OCI-LY7 (cell line): ENCODE results near the gene HSD17B14. TPM values are rescaled to one million over a fixed set of nuclear protein-coding genes. Genes with fewer than 3 reads are reported as not detected.

Experiments used
- BruUV-seq: library from RNA; stranded (reverse); fragments of 400-500 nt; replicated peaks from 2 replicates; lab custom pipeline; 2021; lab: Mats Ljungman, UMichigan
- CTCF ChIA-PET: fragments of 300-600 bp; sonication (Branson Sonifier 250); formaldehyde crosslinking; loops from one replicate; lab custom pipeline; 2022; ENCODE audit warnings: antibody characterized with exemption; ENCODE audit not compliant: unreplicated experiment; lab: Charles Lee
- POLR2A ChIA-PET: fragments of 300-600 bp; sonication (Branson Sonifier 250); formaldehyde crosslinking; loops from one replicate; lab custom pipeline; 2022; ENCODE audit warnings: antibody characterized with exemption; lab: Charles Lee
- DNase-seq: peaks from one replicate; pipeline ENCODE4 v3.0.0-alpha.2; 2015; ENCODE audit warnings: low spot score
- H2AFZ ChIP-seq: fragments of 200-600 bp; sonication (generic), shearing (Covaris generic); 2 replicates; pipeline ENCODE4 v1.6.1; 2014; ENCODE audit warnings: mild to moderate bottlenecking, antibody characterized with exemption, low read length, moderate library complexity
- H3K27ac ChIP-seq: fragments of 200-600 bp; sonication (generic); 2 replicates; pipeline ENCODE4 v1.5.1; 2014; ENCODE audit warnings: mixed run types, low read depth, mild to moderate bottlenecking, moderate library complexity, low read length, inconsistent platforms; ENCODE audit not compliant: poor library complexity, severe bottlenecking
- H3K36me3 ChIP-seq: fragments of 200-600 bp; sonication (generic); 2 replicates; pipeline ENCODE4 v1.6.1; 2014; ENCODE audit warnings: mild to moderate bottlenecking, antibody characterized with exemption, low read length, moderate library complexity, mixed read lengths; ENCODE audit not compliant: insufficient read depth
- H3K4me1 ChIP-seq: fragments of 200-600 bp; sonication (generic); 2 replicates; pipeline ENCODE4 v1.5.1; 2014; ENCODE audit warnings: mild to moderate bottlenecking, low read length; ENCODE audit not compliant: insufficient read depth, poor library complexity, severe bottlenecking
- H3K4me2 ChIP-seq: fragments of 200-600 bp; sonication (generic); 2 replicates; pipeline ENCODE4 v1.6.1; 2014; ENCODE audit warnings: mild to moderate bottlenecking, low read length
- H3K4me3 ChIP-seq: fragments of 200-600 bp; sonication (generic); 2 replicates; pipeline ENCODE4 v1.5.1; 2014; ENCODE audit warnings: mild to moderate bottlenecking, low read depth, low read length; ENCODE audit not compliant: poor library complexity, severe bottlenecking
- H3K79me2 ChIP-seq: fragments of 200-600 bp; sonication (generic); 2 replicates; pipeline ENCODE4 v1.6.1; 2016; ENCODE audit warnings: low read depth, mild to moderate bottlenecking, low read length, moderate library complexity, mixed read lengths; ENCODE audit not compliant: insufficient read depth
- H3K9me2 ChIP-seq: fragments of 200-600 bp; sonication (generic); 2 replicates; pipeline ENCODE4 v1.6.1; 2016; ENCODE audit warnings: mild to moderate bottlenecking, low read length, mixed read lengths; ENCODE audit not compliant: insufficient read depth
- H3K9me3 ChIP-seq: fragments of 200-600 bp; sonication (generic); 2 replicates; pipeline ENCODE4 v1.6.1; 2014; ENCODE audit warnings: mild to moderate bottlenecking, mixed run types, low read length, mixed read lengths
- H4K20me1 ChIP-seq: fragments of 200-600 bp; sonication (generic); 2 replicates; pipeline ENCODE4 v1.6.1; 2014; ENCODE audit warnings: mild to moderate bottlenecking, antibody characterized with exemption, low read length, moderate library complexity, mixed read lengths; ENCODE audit not compliant: insufficient read depth
- EZH2phosphoT487 ChIP-seq: fragments of 200-600 bp; sonication (generic); IDR thresholded peaks from 2 replicates; pipeline ENCODE4 v1.6.1; 2018; ENCODE audit warnings: low read depth, borderline replicate concordance, mild to moderate bottlenecking, mixed run types, antibody characterized with exemption, low read length, moderate library complexity, mixed read lengths
- intact Hi-C: fragments of 100-400 bp; cut with micrococcal nuclease; formaldehyde crosslinking; loops from one replicate; pipeline ENCODE4 v1.10.0; 2022; ENCODE audit not compliant: unreplicated experiment
- total RNA-seq, 2 experiments: library from RNA; depleted of rRNA in 1 of 2; stranded (reverse); fragments of >200 nt in 1 of 2; shearing (Covaris generic) in 1 of 2; gene quantifications; 2 replicates each; pipeline ENCODE4 v1.2.3, GENCODE V29; 2014 to 2022
- TF ChIP-seq, protein P1 (sequence below): fragments of 200-600 bp; sonication (generic); conservative IDR thresholded peaks from 2 replicates; pipeline ENCODE4 v1.5.1; 2014; ENCODE audit warnings: mild to moderate bottlenecking, antibody characterized with exemption, low read length, moderate library complexity, mixed read lengths

The HSD17B14 gene
- total RNA-seq, 2 experiments from 2014 or later: 1.8 to 4.5 TPM

DNA sequence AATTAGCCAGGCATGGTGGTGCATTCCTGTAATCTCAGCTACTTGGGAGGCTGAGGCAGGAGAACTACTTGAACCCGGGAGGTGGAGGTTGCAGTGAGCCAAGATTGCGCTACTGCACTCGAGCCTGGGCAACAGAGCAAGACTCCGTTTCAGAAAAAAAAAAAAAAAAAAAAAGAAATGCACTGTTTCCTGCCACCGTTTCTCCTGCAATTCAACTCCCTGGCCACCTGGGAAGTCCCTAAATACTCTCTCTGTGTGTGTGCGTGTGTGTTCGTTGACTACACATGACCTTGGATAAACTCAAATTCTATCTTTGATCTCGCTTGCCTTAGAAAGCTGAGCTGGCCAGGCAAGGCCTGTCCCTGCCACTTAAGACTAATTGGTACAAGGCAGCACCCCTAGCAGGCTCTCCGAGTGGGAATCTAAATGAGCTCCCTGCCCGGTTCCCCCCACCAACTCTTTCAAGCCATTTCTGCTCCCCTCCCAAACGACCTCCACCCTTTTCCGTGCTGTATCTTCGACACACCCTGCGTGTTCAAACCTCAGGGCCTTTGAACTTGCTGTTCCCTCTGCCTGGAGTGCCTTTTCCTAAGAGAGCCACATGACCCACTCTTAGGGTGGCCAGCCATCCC is 20.3 kb downstream of the HSD17B14 start:
- peak; percentile 55 for DNase-seq
- no peak overlapping the region for H3K27ac ChIP-seq
- BruUV-seq: no TSS peak
- H4K20me1 ChIP-seq: no peaks in the 10 kb centered on the region
- no peak overlapping the region for H3K4me2 ChIP-seq
- H3K79me2 ChIP-seq: no peaks in the 10 kb centered on the region
- H3K9me2 ChIP-seq: no peaks in the 10 kb centered on the region
- TF ChIP-seq, protein P1, sequence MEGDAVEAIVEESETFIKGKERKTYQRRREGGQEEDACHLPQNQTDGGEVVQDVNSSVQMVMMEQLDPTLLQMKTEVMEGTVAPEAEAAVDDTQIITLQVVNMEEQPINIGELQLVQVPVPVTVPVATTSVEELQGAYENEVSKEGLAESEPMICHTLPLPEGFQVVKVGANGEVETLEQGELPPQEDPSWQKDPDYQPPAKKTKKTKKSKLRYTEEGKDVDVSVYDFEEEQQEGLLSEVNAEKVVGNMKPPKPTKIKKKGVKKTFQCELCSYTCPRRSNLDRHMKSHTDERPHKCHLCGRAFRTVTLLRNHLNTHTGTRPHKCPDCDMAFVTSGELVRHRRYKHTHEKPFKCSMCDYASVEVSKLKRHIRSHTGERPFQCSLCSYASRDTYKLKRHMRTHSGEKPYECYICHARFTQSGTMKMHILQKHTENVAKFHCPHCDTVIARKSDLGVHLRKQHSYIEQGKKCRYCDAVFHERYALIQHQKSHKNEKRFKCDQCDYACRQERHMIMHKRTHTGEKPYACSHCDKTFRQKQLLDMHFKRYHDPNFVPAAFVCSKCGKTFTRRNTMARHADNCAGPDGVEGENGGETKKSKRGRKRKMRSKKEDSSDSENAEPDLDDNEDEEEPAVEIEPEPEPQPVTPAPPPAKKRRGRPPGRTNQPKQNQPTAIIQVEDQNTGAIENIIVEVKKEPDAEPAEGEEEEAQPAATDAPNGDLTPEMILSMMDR: no peak
- TF ChIP-seq EZH2phosphoT487: no peak
- ChIA-PET POLR2A (interaction anchor here (0.7 to 0.9 kb wide), 2 partner anchors 9 to 15 kb away, joined by 3 to 4 read pairs; no protein-coding TSS in a partner anchor), CTCF (interaction anchor here (0.6 to 0.8 kb wide), 2 partner anchors 20 to 178 kb away, joined by 3 read pairs; partner anchors contain the start of genes HSD17B14 and RUVBL2)
- peaks cover 27% of the 10 kb centered on the region for H3K4me1 ChIP-seq
- intact Hi-C loops: no loop called here
- no peaks in the 10 kb centered on the region for H3K36me3 ChIP-seq
- no peak overlapping the region for H3K4me3 ChIP-seq
- no peaks in the 10 kb centered on the region for H3K9me3 ChIP-seq
- H2AFZ ChIP-seq: no peak overlapping the region

DNA sequence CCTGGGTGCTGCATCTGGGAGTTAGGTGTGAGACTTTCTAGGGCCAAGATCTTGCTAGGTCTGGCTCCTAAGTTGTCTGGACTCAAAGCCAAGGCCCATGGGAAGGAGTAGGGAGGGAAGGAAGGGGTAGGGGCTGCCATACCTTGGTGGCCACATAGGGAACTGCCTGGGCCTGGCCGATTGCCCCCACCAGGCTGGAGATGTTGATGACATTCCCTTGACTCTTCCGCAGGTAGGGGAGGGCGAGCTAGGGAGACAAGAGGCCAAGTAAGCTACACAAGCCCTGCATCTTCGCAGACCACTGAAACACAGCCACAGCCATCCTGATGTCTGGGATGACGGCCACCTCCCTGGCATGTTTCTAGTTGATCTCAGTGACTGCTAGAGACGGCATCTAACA is 21.4 kb downstream of the HSD17B14 start:
- Histone ChIP-seq H3K9me2 (no peaks in the 10 kb centered on the region), H3K4me2 (no peak overlapping the region), H4K20me1 (no peaks in the 10 kb centered on the region), H3K9me3 (no peaks in the 10 kb centered on the region), H3K79me2 (peaks cover 6% of the 10 kb centered on the region; the same call in 1 of the 2 replicates), H3K27ac (no peak overlapping the region), H3K36me3 (no peaks in the 10 kb centered on the region), H3K4me1 (peaks cover 28% of the 10 kb centered on the region), H3K4me3 (no peak overlapping the region), H2AFZ (no peak overlapping the region)
- TF ChIP-seq EZH2phosphoT487: no peak
- TF ChIP-seq, protein P1: no peak
- intact Hi-C loops: no loop called here
- ChIA-PET CTCF (no interaction called here), POLR2A (interaction anchor here (0.6 to 1.0 kb wide), 2 partner anchors 22 to 1050 kb away, joined by 6 read pairs; no protein-coding TSS in a partner anchor)
- BruUV-seq: no TSS peak
- no peak for DNase-seq
